IMR-90 (cell line): ENCODE measurements around the gene LCA5.

Experiments
- CEBPB ChIP-seq: IDR thresholded peaks from 2 replicates; pipeline ENCODE4 v1.6.1; 2012; ENCODE audit warnings: low read depth, low read length, improper control_type of control experiment
- FOS ChIP-seq: fragments of 150-350 bp; IDR thresholded peaks from 2 replicates; pipeline ENCODE4 v1.6.1; 2016; ENCODE audit warnings: low read depth, low read length
- MAZ ChIP-seq: IDR thresholded peaks from 2 replicates; pipeline ENCODE4 v1.6.1; 2012; ENCODE audit warnings: low read depth, mild to moderate bottlenecking, low read length, improper control_type of control experiment, moderate library complexity, borderline replicate concordance
- POLR2A ChIP-seq: IDR thresholded peaks from 2 replicates; pipeline ENCODE4 v1.6.1; 2012; ENCODE audit warnings: mild to moderate bottlenecking, low read depth, low read length
- RAD21 ChIP-seq: IDR thresholded peaks from 2 replicates; pipeline ENCODE4 v1.6.1; 2012; ENCODE audit warnings: low read length, improper control_type of control experiment
- RCOR1 ChIP-seq: IDR thresholded peaks from 2 replicates; pipeline ENCODE4 v1.6.1; 2012; ENCODE audit warnings: mild to moderate bottlenecking, low read length, improper control_type of control experiment; ENCODE audit not compliant: insufficient replicate concordance
- RFX5 ChIP-seq: IDR thresholded peaks from 2 replicates; pipeline ENCODE4 v1.8.0; 2012; ENCODE audit warnings: low read depth, mild to moderate bottlenecking, low read length, moderate library complexity
- SMC3 ChIP-seq: fragments of 150-350 bp; IDR thresholded peaks from 2 replicates; pipeline ENCODE4 v1.6.1; 2016; ENCODE audit warnings: low read depth, mild to moderate bottlenecking, antibody characterized with exemption, low read length, moderate library complexity
- TF ChIP-seq, protein P1 (sequence below): conservative IDR thresholded peaks from 2 replicates; pipeline ENCODE4 v1.5.1; 2012; ENCODE audit warnings: mild to moderate bottlenecking, low read depth, low read length, improper control_type of control experiment
- TF ChIP-seq, protein P2 (sequence below): fragments of 150-350 bp; IDR thresholded peaks from 2 replicates; pipeline ENCODE4 v1.6.1; 2017; ENCODE audit warnings: mild to moderate bottlenecking, antibody characterized with exemption, low read length, low read depth

DNA sequence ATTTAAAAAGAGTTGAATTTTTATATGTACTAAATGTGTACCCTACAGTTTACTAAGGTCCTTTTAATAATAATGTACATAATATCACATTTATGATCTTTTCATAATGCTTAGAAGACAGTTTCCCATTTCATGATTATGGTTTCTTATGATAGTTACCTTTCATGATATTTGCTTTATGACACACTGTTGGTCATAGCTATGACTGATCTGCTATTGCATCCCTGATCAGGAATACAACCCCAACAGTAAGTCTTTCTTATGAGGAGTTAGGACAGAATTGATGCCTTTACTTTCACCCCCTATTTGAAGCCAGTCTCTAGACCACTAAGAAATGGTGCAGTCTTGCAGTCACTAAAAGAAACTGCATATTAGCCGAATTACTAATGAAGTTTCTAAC lies 31.0 kb downstream of the LCA5 start:
- TF ChIP-seq RAD21 = no peak
- TF ChIP-seq, protein P1, sequence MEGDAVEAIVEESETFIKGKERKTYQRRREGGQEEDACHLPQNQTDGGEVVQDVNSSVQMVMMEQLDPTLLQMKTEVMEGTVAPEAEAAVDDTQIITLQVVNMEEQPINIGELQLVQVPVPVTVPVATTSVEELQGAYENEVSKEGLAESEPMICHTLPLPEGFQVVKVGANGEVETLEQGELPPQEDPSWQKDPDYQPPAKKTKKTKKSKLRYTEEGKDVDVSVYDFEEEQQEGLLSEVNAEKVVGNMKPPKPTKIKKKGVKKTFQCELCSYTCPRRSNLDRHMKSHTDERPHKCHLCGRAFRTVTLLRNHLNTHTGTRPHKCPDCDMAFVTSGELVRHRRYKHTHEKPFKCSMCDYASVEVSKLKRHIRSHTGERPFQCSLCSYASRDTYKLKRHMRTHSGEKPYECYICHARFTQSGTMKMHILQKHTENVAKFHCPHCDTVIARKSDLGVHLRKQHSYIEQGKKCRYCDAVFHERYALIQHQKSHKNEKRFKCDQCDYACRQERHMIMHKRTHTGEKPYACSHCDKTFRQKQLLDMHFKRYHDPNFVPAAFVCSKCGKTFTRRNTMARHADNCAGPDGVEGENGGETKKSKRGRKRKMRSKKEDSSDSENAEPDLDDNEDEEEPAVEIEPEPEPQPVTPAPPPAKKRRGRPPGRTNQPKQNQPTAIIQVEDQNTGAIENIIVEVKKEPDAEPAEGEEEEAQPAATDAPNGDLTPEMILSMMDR = no peak
- no peak for TF ChIP-seq POLR2A
- TF ChIP-seq SMC3 = no peak
- no peak for TF ChIP-seq FOS
- TF ChIP-seq RCOR1 = no peak
- no peak for TF ChIP-seq MAZ
- no peak for TF ChIP-seq RFX5
- TF ChIP-seq, protein P2, sequence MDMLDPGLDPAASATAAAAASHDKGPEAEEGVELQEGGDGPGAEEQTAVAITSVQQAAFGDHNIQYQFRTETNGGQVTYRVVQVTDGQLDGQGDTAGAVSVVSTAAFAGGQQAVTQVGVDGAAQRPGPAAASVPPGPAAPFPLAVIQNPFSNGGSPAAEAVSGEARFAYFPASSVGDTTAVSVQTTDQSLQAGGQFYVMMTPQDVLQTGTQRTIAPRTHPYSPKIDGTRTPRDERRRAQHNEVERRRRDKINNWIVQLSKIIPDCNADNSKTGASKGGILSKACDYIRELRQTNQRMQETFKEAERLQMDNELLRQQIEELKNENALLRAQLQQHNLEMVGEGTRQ = no peak
- TF ChIP-seq CEBPB = no peak; the same call in 1 of the 2 replicates
